HG02970 (cell line): ENCODE measurements around the gene CGB5.
"Not testable (repeated sequence)": the region's sequence is repeated elsewhere in the genome, so short reads cannot be mapped to it uniquely, and the experiment has no call there.

Experiments used
- ATAC-seq: cut with Tn5 transposase; IDR thresholded peaks from one replicate; pipeline ENCODE4 v1.9.1; 2021; ENCODE audit warnings: mild to moderate bottlenecking, moderate library complexity, moderate number of reproducible peaks; ENCODE audit not compliant: unreplicated experiment, low FRiP score

CGB5 gene

DNA sequence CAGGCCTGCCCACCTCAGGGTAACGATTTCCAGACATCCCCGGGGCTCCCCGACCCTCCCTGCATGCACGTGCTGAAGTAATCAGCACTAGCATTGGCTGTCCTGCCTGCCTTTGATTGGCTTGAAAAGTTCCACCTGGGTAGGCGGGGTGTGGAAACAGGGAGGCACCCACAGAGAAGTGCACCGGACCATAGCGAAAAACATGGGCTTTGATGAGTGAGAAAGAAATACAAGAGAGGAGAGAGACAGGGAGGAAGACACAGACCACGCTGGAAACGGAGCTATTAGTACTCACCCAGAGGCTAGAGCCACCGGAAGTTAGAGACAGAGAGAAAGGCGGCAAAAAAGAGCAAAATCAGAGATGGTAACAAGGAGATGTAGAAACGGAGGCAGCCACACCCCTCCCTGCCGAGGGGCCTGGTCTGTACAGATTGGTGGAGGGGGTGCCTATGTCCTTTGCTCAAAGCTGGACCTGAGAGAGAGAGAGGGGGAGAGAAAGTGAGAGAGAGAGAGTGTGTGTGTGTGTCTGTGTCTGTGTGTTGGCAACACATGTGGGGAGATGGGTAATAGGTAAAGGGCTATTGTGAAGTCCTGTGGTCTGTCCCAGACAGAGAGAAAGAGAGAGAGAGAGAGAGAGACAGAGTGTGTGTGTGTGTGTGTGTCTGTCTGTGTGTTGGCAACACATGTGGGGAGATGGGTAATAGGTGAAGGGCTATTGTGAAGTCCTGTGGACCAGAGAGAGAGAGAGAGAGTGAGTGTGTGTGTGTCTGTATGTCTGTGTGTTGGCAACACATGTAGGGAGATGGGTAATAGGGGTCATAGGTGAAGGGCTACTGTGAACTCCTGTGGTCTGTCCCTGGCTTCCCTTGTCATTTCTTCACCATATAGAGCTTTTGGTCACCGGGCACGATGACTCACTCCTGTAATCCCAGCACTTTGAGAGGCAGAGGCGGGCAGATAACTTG, 22.4 kb upstream of the CGB5 start:
- no peak for ATAC-seq

DNA sequence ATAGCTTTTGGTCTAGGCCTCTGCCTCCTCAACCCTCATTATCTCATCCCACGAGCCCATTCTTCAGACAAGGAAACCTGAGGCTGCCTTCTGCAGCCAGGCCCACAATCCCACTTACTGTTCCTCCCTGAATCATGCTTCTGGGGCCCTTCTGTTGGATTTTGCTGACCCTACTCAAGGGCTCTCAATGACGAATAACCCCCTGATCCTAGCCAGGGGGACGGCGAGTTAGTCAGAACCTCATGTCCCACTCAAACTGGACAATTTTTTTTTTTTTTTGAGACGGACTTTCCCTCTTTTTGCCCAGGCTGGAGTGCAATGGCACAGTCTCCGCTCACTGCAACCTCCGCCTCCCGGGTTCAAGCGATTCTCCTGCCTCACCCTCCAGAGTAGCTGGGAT, 21.5 kb upstream of the CGB5 start:
- no peak for ATAC-seq

DNA sequence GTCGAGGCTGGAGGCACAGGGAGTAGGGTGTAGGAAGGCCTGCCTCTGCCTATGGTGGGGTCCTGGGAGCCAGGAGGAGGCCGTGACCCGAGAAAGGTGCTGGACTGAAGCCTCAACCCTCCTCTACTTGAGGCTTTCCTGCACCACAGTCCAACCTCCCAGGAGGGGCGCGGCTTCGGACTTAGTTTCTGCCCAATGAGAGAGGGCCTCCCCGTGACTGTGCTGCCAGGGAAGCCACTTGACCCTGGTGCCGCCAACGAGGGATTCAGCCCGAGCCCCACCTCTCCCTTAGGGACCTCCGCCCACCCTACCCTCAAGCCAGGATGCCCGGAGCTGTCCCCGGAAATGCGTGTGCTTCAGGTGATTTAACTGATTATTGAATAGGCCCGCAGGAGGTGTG, 19.4 kb upstream of the CGB5 start, which contains the start of gene CGB3:
CGB3 (minus strand) TSS at position 101 of the 400 bp plus-strand sequence. CDS start 362 bp downstream, outside the sequence.
- not testable (repeated sequence) for ATAC-seq

DNA sequence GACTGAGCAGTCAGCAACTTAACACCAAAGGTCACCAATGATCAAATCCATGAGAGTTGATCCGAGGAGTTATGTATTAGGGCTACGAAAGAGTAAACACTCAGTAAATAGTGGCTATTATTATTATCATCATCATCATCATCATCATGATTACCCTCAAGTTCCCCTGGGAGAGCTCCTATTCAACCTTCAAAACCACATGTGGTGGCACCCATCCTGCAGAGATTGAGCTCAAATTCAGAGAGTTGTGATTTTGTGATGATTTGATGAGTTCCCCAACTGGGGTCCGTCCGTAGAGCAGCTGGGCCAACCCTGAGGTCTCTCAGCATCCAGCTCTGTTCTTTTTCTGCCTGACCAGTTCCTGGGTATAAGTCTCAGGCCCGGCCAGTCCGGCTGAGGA, 18.6 kb upstream of the CGB5 start:
- ATAC-seq, result not testable (repeated sequence)

DNA sequence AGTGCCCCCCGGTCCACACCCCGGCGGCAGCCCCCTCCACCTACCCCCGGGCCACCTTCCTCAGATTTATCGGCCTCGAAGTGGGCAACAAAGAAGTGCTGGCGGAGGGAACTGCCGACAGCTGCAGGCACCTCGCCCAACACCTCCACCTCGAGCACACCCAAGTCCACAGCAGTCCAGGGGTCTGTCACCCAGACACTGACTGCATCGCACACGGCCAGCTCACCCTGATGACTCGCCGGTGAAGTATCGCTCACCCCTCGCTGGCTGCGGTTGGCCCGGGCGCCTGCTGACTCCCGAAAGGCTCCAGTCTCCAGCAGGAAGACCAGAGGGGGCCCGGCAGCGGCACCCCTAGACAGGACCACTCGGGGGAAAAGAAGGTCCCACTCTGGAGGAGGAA, 18.0 kb upstream of the CGB5 start:
- not testable (repeated sequence) for ATAC-seq

DNA sequence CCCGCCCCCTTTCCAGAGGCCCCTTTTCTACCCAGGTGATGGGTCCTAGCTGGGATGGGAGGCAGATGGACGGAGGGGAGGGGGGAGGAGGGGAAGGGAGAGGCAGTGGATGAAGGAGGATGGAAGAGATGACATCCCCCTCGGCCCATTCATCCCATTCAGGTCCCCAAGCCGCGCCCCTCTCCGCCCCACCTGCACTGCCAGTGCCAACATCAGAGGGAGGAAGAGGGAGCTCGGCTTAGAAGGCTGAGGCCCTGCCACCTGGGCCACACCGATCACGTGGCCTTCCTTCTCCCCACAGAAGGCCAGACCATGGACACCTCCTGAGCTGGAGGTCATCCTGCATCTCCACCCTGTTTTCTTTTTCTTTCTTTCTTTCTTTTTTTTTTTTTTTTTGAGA, 15.0 kb upstream of the CGB5 start:
- ATAC-seq, result not testable (repeated sequence)

DNA sequence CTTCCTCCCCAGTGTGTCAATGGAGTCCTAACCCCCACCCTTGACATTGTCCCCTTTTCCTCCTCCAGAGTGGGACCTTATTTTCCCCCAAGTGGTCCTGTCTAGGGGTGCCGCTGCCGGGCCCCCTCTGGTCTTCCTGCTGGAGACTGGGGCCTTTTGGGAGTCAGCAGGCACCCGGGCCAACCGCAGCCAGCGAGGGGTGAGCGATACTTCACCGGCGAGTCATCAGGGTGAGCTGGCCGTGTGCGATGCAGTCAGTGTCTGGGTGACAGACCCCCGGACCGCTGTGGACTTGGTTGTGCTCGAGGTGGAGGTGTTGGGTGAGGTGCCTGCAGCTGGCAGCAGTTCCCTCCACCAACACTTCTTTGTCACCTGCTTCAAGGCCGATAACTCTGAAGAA, 13.9 kb upstream of the CGB5 start:
- ATAC-seq, result not testable (repeated sequence)

DNA sequence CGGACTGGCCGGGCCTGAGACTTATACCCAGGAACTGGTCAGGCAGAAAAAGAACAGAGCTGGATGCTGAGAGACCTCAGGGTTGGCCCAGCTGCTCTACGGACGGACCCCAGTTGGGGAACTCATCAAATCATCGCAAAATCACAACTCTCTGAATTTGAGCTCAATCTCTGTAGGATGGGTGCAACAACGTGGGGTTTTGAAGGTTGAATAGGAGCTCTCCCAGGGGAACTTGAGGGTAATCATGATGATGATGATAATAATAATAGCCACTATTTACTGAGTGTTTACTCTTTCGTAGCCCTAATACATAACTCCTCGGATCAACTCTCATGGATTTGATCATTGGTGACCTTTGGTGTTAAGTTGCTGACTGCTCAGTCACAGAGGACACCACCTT, 13.3 kb upstream of the CGB5 start:
- not testable (repeated sequence) for ATAC-seq

DNA sequence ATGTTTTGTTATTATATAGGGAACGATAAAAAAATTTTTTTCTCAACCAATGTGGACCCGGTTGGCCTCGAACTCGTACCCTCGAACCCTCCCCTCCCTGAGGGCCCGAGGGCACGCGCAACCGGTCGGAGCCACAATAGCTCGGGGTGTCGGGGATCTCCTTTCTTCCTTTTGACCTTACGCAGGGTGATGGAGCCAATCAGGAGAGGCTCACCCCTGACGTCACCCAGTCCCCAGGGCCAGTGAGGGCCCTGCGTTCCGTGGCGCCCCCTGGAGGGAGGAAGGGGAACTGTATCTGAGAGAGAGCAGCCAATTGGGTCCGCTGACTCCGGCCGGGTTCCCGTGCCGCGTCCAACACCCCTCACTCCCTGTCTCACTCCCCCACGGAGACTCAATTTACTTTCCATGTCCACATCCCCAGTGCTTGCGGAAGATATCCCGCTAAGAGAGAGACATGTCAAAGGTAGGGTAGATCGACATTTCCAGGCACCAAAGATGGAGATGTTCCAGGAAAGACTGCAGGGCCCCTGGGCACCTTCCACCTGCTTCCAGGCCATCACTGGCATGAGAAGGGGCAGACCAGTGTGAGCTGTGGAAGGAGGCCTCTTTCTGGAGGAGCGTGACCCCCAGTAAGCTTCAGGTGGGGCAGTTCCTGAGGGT, 11.9 kb upstream of the CGB5 start, which contains the start of gene CGB2:
CGB2 (plus strand) TSS at position 249 of the 660 bp plus-strand sequence; CDS start at position 455, 206 bp downstream.
- not testable (repeated sequence) for ATAC-seq

DNA sequence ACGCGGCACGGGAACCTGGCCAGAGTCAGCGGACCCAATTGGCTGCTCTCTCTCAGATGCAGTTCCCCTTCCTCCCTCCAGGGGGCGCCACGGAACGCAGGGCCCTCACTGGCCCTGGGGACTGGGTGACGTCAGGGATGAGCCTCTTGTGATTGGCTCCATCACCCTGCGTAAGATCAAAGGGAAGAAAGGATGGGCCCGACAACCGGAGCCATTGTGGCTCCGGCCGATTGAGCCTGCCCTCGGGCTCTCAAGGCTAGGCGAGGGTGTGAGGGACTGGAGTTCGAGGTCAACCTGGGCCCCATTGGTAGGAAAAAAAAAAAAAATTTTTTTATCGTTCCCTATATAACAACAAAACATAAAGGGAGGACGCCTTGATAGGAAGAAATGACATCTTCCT, 6.8 kb upstream of the CGB5 start, which contains the start of gene CGB1:
CGB1 (minus strand) TSS at position 81 of the 400 bp plus-strand sequence. CDS start 184 bp downstream, outside the sequence.
- not testable (repeated sequence) for ATAC-seq

DNA sequence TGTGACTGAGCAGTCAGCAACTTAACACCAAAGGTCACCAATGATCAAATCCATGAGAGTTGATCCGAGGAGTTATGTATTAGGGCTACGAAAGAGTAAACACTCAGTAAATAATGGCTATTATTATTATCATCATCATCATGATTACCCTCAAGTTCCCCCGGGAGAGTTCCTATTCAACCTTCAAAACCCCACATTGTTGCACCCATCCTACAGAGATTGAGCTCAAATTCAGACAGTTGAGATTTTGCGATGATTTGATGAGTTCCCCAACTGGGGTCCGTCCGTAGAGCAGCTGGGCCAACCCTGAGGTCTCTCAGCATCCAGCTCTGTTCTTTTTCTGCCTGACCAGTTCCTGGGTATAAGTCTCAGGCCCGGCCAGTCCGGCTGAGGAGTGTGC, 5.5 kb upstream of the CGB5 start:
- ATAC-seq, result not testable (repeated sequence)

DNA sequence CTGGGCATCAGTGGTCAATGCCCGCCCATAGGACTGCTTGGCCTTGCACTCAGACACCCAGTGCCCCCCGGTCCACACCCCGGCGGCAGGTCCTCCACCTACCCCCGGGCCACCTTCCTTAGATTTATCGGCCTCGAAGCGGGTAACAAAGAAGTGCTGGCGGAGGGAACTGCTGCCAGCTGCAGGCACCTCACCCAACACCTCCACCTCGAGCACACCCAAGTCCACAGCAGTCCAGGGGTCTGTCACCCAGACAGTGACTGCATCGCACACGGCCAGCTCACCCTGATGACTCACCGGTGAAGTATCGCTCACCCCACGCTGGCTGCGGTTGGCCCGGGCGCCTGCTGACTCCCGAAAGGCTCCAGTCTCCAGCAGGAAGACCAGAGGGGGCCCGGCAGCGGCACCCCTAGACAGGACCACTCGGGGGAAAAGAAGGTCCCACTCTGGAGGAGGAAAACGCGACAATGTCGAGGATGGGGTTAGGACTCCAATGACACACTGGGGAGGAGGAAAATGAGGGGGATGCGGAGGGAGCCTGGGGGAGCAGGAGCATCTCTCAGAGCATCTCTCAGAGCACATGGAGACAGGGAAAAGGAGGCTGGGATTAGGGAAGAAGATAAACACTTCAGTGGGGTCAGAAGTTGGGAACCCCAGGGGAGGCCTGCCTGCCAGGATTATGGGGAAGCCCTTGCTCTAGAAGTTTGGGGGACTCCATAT, 4.9 kb upstream of the CGB5 start:
- ATAC-seq, result not testable (repeated sequence)

DNA sequence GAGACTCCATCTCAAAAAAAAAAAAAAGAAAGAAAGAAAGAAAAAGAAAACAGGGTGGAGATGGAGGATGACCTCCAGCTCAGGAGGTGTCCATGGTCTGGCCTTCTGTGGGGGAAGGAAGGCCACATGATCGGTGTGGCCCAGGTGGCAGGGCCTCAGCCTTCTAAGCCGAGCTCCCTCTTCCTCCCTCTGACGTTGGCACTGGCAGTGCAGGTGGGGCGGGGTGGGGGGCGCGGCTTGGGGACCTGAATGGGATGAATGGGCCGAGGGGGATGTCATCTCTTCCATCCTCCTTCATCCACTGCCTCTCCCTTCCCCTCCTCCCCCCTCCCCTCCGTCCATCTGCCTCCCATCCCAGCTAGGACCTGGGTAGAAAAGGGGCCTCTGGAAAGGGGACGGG, 3.9 kb upstream of the CGB5 start:
- not testable (repeated sequence) for ATAC-seq

DNA sequence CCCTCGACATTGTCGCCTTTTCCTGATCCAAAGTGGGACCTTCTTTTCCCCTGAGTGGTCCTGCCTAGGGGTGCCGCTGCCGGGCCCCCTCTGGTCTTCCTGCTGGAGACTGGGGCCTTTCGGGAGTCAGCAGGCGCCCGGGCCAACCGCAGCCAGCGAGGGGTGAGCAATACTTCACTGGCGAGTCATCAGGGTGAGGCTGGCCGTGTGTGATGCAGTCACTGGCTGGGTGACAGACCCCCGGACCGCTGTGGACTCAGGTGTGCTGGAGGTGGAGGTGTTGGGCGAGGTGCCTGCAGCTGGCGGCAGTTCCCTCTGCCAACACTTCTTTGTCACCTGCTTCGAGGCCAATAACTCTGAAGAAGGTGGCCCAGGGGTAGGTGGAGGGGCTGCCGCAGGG, 1.5 kb upstream of the CGB5 start:
- ATAC-seq, result no peak

DNA sequence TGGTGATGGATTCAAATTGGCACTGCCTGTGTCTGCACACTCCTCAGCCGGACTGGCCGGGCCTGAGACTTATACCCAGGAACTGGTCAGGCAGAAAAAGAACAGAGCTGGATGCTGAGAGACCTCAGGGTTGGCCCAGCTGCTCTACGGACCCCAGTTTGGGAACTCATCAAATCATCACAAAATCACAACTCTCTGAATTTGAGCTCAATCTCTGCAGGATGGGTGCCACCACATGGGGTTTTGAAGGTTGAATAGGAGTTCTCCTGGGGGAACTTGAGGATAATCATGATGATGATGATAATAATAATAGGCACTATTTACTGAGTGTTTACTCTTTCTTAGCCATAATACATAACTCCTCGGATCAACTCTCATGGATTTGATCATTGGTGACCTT, 982 bp upstream of the CGB5 start:
- not testable (repeated sequence) for ATAC-seq

DNA sequence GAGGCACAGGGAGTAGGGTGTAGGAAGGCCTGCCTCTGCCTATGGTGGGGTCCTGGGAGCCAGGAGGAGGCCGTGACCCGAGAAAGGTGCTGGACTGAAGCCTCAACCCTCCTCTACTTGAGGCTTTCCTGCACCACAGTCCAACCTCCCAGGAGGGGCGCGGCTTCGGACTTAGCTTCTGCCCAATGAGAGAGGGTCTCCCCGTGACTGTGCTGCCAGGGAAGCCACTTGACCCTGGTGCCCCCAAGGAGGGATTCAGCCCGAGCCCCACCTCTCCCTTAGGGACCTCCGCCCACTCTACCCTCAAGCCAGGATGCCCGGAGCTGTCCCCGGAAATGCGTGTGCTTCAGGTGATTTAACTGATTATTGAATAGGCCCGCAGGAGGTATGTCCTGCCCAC, 5.4 kb downstream of the CGB5 start, which contains the start of gene CGB8:
CGB8 (minus strand) TSS at position 101 of the 400 bp plus-strand sequence. CDS start 372 bp downstream, outside the sequence.
- ATAC-seq, result not testable (repeated sequence)

DNA sequence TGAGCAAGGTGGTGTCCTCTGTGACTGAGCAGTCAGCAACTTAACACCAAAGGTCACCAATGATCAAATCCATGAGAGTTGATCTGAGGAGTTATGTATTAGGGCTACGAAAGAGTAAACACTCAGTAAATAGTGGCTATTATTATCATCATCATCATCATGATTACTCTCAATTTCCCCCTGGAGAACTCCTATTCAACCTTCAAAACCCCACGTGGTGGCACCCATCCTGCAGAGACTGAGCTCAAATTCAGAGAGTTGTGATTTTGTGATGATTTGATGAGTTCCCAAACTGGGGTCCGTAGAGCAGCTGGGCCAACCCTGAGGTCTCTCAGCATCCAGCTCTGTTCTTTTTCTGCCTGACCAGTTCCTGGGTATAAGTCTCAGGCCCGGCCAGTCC, 6.2 kb downstream of the CGB5 start:
- ATAC-seq, result not testable (repeated sequence)

DNA sequence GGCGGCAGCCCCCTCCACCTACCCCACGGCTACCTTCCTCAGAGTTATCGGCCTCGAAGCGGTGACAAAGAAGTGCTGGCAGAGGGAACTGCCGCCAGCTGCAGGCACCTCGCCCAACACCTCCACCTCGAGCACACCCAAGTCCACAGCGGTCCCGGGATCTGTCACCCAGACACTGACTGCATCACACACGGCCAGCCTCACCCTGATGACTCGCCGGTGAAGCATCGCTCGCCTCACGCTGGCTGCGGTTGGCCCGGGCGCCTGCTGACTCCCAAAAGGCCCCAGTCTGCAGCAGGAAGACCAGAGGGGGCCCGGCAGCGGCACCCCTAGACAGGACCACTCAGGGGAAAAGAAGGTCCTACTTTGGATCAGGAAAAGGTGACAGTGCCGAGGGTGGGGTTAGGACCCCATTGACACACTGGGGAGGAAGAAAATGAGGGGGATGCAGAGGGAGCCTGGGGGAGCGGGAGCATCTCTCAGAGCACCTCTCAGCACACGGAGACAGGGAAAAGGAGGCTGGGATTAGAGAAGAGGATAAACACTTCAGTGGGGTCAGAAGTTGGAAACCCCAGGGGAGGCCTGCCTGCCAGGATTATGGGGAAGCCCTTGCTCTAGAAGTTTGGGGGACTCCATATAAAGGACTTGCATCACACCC, 6.9 kb downstream of the CGB5 start:
- ATAC-seq, result not testable (repeated sequence)

DNA sequence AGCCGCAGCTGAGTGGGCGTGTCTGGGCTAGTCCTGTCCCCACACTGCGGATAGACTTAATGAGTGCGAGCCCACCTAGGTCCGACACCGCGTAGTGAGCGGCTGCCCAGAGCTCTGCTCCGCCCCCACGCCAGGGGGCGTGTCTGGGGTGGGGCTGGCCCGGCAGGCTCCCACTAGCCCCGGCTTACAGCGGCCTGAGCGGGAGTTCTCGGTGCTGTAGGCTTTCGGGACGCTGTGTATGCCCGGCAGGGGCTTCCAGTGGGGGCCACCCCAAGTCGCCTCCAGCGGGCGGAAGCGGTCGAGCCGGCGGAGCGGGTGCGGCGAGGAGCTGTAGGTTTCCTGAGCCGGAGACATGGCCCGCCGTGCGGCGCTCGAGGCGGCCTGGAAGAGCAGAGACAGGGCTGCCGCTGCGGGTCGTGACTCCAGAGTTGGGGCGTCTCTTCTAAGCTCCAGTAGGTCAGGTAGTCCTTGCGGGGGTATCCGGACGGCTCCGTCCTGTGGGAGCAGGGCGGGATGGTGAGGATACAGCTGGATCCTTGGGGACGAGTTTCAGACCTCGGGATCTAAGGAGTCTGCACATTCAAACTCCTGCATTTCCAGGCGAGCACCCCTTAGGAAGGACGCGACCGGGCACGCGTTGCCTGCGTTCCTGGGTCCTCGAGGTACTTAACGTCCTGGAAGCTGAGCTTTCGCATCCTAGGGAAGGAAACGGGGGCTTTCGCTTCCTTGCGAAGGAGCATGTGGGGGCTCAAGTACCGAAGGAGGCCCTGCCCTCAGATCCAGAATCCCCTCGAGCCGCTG, 12.7 kb downstream of the CGB5 start:
- no peak for ATAC-seq
